ENCODE data around the gene LACTBL1. TPM values are rescaled to one million over a fixed set of nuclear protein-coding genes. Genes with fewer than 3 reads are reported as not detected.

Gene LACTBL1
- total and polyA plus RNA-seq, 4 donors, result not detected

DNA sequence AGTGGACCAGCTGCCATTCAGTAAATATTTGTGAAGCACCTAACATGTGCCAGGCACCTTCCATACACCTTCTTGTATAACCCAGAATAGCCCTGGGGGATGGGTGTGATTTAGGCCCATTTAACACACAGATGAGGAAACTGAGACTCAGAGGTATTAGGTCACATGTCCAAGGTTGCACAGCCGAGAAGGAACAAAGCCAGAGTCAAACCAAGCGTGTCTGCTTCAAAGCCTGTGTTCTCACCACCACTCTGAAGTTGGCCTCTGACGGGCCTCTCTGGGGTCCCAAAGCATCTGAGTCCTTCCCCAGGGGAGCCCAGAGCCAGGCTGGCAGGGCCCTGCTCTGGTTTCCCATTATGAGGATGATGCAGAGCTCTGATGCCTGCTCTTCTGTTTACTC, 65.1 kb downstream of the LACTBL1 start:
- no peak overlapping the region for H3K27ac ChIP-seq (ENCODE audit: low read depth in 1 of 2, low read length in 2 of 2)
- TF ChIP-seq GABPA (IDR thresholded peaks at IDR 0.05 in 1 of 2, conservative IDR thresholded peaks at IDR 0.05 in 1 of 2), result no peak
- no peak for TF ChIP-seq YY1 (IDR thresholded peaks at IDR 0.05)
- TF ChIP-seq, protein P1, sequence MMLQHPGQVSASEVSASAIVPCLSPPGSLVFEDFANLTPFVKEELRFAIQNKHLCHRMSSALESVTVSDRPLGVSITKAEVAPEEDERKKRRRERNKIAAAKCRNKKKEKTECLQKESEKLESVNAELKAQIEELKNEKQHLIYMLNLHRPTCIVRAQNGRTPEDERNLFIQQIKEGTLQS (IDR thresholded peaks at IDR 0.05), result no peak
- no peak for TF ChIP-seq JUND (IDR thresholded peaks at IDR 0.05)
- TF ChIP-seq FOXA2 (IDR thresholded peaks at IDR 0.05), result no peak
- TF ChIP-seq, protein P2, sequence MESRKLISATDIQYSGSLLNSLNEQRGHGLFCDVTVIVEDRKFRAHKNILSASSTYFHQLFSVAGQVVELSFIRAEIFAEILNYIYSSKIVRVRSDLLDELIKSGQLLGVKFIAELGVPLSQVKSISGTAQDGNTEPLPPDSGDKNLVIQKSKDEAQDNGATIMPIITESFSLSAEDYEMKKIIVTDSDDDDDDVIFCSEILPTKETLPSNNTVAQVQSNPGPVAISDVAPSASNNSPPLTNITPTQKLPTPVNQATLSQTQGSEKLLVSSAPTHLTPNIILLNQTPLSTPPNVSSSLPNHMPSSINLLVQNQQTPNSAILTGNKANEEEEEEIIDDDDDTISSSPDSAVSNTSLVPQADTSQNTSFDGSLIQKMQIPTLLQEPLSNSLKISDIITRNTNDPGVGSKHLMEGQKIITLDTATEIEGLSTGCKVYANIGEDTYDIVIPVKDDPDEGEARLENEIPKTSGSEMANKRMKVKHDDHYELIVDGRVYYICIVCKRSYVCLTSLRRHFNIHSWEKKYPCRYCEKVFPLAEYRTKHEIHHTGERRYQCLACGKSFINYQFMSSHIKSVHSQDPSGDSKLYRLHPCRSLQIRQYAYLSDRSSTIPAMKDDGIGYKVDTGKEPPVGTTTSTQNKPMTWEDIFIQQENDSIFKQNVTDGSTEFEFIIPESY (IDR thresholded peaks at IDR 0.05), result no peak
- no peak for TF ChIP-seq FOXA1 (IDR thresholded peaks at IDR 0.05)
- TF ChIP-seq, protein P3, sequence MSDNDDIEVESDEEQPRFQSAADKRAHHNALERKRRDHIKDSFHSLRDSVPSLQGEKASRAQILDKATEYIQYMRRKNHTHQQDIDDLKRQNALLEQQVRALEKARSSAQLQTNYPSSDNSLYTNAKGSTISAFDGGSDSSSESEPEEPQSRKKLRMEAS (IDR thresholded peaks at IDR 0.05), result no peak
- no peak for TF ChIP-seq HNF4A (conservative IDR thresholded peaks at IDR 0.05)
- no peak for TF ChIP-seq RAD21 (IDR thresholded peaks at IDR 0.05)
- no peak for TF ChIP-seq EGR1 (IDR thresholded peaks at IDR 0.05; ENCODE audit: low read depth in 2 of 2)
- TF ChIP-seq NR2F2 (IDR thresholded peaks at IDR 0.05), result no peak
- TF ChIP-seq, protein P4, sequence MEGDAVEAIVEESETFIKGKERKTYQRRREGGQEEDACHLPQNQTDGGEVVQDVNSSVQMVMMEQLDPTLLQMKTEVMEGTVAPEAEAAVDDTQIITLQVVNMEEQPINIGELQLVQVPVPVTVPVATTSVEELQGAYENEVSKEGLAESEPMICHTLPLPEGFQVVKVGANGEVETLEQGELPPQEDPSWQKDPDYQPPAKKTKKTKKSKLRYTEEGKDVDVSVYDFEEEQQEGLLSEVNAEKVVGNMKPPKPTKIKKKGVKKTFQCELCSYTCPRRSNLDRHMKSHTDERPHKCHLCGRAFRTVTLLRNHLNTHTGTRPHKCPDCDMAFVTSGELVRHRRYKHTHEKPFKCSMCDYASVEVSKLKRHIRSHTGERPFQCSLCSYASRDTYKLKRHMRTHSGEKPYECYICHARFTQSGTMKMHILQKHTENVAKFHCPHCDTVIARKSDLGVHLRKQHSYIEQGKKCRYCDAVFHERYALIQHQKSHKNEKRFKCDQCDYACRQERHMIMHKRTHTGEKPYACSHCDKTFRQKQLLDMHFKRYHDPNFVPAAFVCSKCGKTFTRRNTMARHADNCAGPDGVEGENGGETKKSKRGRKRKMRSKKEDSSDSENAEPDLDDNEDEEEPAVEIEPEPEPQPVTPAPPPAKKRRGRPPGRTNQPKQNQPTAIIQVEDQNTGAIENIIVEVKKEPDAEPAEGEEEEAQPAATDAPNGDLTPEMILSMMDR (IDR thresholded peaks at IDR 0.05; ENCODE audit: low read depth, low read length, missing input control), result no peak
- no peak for TF ChIP-seq TAF1 (conservative IDR thresholded peaks at IDR 0.05)
- TF ChIP-seq SP1 (IDR thresholded peaks at IDR 0.05), result no peak
- TF ChIP-seq RXRA (IDR thresholded peaks at IDR 0.05), result no peak
- TF ChIP-seq, protein P5, sequence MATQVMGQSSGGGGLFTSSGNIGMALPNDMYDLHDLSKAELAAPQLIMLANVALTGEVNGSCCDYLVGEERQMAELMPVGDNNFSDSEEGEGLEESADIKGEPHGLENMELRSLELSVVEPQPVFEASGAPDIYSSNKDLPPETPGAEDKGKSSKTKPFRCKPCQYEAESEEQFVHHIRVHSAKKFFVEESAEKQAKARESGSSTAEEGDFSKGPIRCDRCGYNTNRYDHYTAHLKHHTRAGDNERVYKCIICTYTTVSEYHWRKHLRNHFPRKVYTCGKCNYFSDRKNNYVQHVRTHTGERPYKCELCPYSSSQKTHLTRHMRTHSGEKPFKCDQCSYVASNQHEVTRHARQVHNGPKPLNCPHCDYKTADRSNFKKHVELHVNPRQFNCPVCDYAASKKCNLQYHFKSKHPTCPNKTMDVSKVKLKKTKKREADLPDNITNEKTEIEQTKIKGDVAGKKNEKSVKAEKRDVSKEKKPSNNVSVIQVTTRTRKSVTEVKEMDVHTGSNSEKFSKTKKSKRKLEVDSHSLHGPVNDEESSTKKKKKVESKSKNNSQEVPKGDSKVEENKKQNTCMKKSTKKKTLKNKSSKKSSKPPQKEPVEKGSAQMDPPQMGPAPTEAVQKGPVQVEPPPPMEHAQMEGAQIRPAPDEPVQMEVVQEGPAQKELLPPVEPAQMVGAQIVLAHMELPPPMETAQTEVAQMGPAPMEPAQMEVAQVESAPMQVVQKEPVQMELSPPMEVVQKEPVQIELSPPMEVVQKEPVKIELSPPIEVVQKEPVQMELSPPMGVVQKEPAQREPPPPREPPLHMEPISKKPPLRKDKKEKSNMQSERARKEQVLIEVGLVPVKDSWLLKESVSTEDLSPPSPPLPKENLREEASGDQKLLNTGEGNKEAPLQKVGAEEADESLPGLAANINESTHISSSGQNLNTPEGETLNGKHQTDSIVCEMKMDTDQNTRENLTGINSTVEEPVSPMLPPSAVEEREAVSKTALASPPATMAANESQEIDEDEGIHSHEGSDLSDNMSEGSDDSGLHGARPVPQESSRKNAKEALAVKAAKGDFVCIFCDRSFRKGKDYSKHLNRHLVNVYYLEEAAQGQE (IDR thresholded peaks at IDR 0.05), result no peak
- no peak for TF ChIP-seq HNF4G (IDR thresholded peaks at IDR 0.05)
- no peak overlapping the region for H3K9ac ChIP-seq (ENCODE audit: low read depth in 1 of 2, low read length in 2 of 2)
- no peaks in the 10 kb centered on the region for H3K4me1 ChIP-seq (ENCODE audit: control insufficient read depth in 4 of 4, insufficient read depth in 4 of 4, low read length in 3 of 4)
- peaks cover 0 to 2% (median 0%) of the 10 kb centered on the region in 4 donors for H3K27me3 ChIP-seq (ENCODE audit: control insufficient read depth in 4 of 4, insufficient read depth in 4 of 4, low read length in 3 of 4)
- H3K4me3 ChIP-seq (ENCODE audit: low read depth in 1 of 3, low read length in 3 of 3), result no peak overlapping the region
- no peak for DNase-seq (ENCODE audit: low spot score)
- H3K36me3 ChIP-seq (ENCODE audit: control insufficient read depth in 4 of 4, insufficient read depth in 3 of 4, low read depth in 1 of 4, low read length in 3 of 4), result no peaks in the 10 kb centered on the region
- no peaks in the 10 kb centered on the region for H3K9me3 ChIP-seq (ENCODE audit: control insufficient read depth in 4 of 4, low read length in 3 of 4)
- 91% methylated on average over 3 of the region's 3 CpGs for WGBS
